GM23248 (cell line): ENCODE measurements around the gene EPPIN. TPM values are rescaled to one million over a fixed set of nuclear protein-coding genes. Genes with fewer than 3 reads are reported as not detected.

Experiments
- DNase-seq: peaks from one replicate; pipeline ENCODE4 v3.0.0-alpha.2; 2015
- H2AFZ ChIP-seq: fragments of 200-600 bp; sonication (generic); 2 replicates; pipeline ENCODE4 v1.6.1; 2016; ENCODE audit warnings: antibody characterized with exemption
- H3F3A ChIP-seq: fragments of 200-600 bp; sonication (generic); 2 replicates; pipeline ENCODE4 v1.6.1; 2016; ENCODE audit warnings: mild to moderate bottlenecking, antibody characterized with exemption, mixed run types; ENCODE audit not compliant: insufficient read depth
- H3K27ac ChIP-seq: fragments of 200-600 bp; sonication (generic); 2 replicates; pipeline ENCODE4 v1.5.1; 2016; ENCODE audit warnings: mild to moderate bottlenecking
- H3K27me3 ChIP-seq: fragments of 200-600 bp; sonication (generic); replicated peaks from 2 replicates; pipeline ENCODE4 v1.6.1; 2016; ENCODE audit warnings: mild to moderate bottlenecking; ENCODE audit not compliant: insufficient read depth
- H3K36me3 ChIP-seq: fragments of 200-600 bp; sonication (generic); 2 replicates; pipeline ENCODE4 v1.6.1; 2016; ENCODE audit warnings: low read depth, mild to moderate bottlenecking
- H3K4me1 ChIP-seq: fragments of 200-600 bp; sonication (generic); 2 replicates; pipeline ENCODE4 v1.6.1; 2016; ENCODE audit warnings: mild to moderate bottlenecking; ENCODE audit not compliant: insufficient read depth
- H3K4me2 ChIP-seq: fragments of 200-600 bp; sonication (generic); one replicate; pipeline ENCODE4 v1.6.1; 2016; ENCODE audit warnings: mild to moderate bottlenecking; ENCODE audit not compliant: unreplicated experiment
- H3K4me3 ChIP-seq: fragments of 200-600 bp; sonication (generic); 2 replicates; pipeline ENCODE4 v1.5.1; 2016; ENCODE audit warnings: mild to moderate bottlenecking
- H3K79me2 ChIP-seq: fragments of 200-600 bp; sonication (generic); 2 replicates; pipeline ENCODE4 v1.6.1; 2016; ENCODE audit warnings: mild to moderate bottlenecking; ENCODE audit not compliant: insufficient read depth
- H3K9ac ChIP-seq: fragments of 200-600 bp; sonication (generic); 2 replicates; pipeline ENCODE4 v1.6.1; 2016; ENCODE audit warnings: mild to moderate bottlenecking
- H3K9me2 ChIP-seq: fragments of 200-600 bp; sonication (generic); 2 replicates; pipeline ENCODE4 v1.6.1; 2016; ENCODE audit warnings: mixed run types, mild to moderate bottlenecking, moderate library complexity; ENCODE audit not compliant: insufficient read depth
- H3K9me3 ChIP-seq: fragments of 200-600 bp; sonication (generic); one replicate; pipeline ENCODE4 v1.6.1; 2017; ENCODE audit warnings: low read depth
- H4K20me1 ChIP-seq: fragments of 200-600 bp; sonication (generic); 2 replicates; pipeline ENCODE4 v1.6.0; 2016; ENCODE audit not compliant: insufficient read depth
- EZH2 ChIP-seq: fragments of 200-600 bp; sonication (generic); IDR thresholded peaks from 2 replicates; pipeline ENCODE4 v1.6.1; 2018; ENCODE audit warnings: antibody characterized with exemption, mild to moderate bottlenecking; ENCODE audit not compliant: insufficient read depth, poor library complexity, severe bottlenecking
- EZH2phosphoT487 ChIP-seq: fragments of 200-600 bp; sonication (generic); IDR thresholded peaks from 2 replicates; pipeline ENCODE4 v1.6.1; 2018; ENCODE audit warnings: antibody characterized with exemption, moderate library complexity, mild to moderate bottlenecking, low read depth; ENCODE audit not compliant: insufficient read depth
- WGBS, 2 experiments: methylation state at CpG; one replicate each; pipeline ENCODE4 v1.1.6; 2015 to 2017; ENCODE audit warnings: low lambda C conversion rate in 2 of 2, low coverage in 1 of 2; ENCODE audit errors: missing lambda C conversion rate in 2 of 2; 5-methylcytosine and 5-hydroxymethylcytosine counted together
- in situ Hi-C: fragments of 300-500 bp; cut with MboI; formaldehyde crosslinking; loops from 2 replicates; pipeline ENCODE4 v1.15.0; 2020
- polyA plus RNA-seq: library from polyadenylated mRNA; unstranded; fragments of >200 nt; fragmentation: Nextera tagmentation; extraction: Ambion mirVana; gene quantifications from 2 replicates; pipeline ENCODE4 v1.2.1, GENCODE V29; 2016
- total RNA-seq: library from RNA; depleted of rRNA; stranded (reverse); fragments of >200 nt; shearing (Covaris generic); gene quantifications from 2 replicates; pipeline ENCODE4 v1.2.3, GENCODE V29; 2014

The EPPIN gene
- total and polyA plus RNA-seq, 2 experiments from 2014 or later, result not detected

GRCh38 chr20:45510242-45510862 lies 36.8 kb downstream of the EPPIN start:
- TF ChIP-seq EZH2, result no peak
- no peak for TF ChIP-seq EZH2phosphoT487
- in situ Hi-C loops, result no loop called here
- no peak for DNase-seq

GRCh38 chr20:45509091-45509490 lies 38.1 kb downstream of the EPPIN start:
- 42 to 47% methylated on average over 4 of the region's 4 CpGs for WGBS, 2 experiments

More at GRCh38 chr20:45510242-45510862, 36.8 kb downstream of the EPPIN start:
- Histone ChIP-seq H3F3A (no peaks in the 10 kb centered on the region), H3K9me3 (no peaks in the 10 kb centered on the region), H3K79me2 (no peaks in the 10 kb centered on the region), H3K9ac (no peak overlapping the region), H2AFZ (no peak overlapping the region), H3K4me1 (no peaks in the 10 kb centered on the region), H3K9me2 (no peaks in the 10 kb centered on the region), H3K4me2 (no peak overlapping the region), H3K4me3 (no peak overlapping the region), H4K20me1 (no peaks in the 10 kb centered on the region), H3K36me3 (no peaks in the 10 kb centered on the region), H3K27me3 (0 out of 2 replicates have a peak, but pooled peaks cover 5% of the 10 kb centered on the region), H3K27ac (no peak overlapping the region)
- WGBS, 2 experiments, result 35 to 43% methylated on average over 5 of the region's 5 CpGs

GRCh38 chr20:45508068-45508886 lies 38.9 kb downstream of the EPPIN start:
- Histone ChIP-seq H3K4me2 (no peak overlapping the region), H4K20me1 (no peaks in the 10 kb centered on the region), H3K4me1 (no peaks in the 10 kb centered on the region), H3K9me2 (no peaks in the 10 kb centered on the region), H3K27me3 (peaks cover 5% of the 10 kb centered on the region; the same call in 1 of the 2 replicates), H3K79me2 (no peaks in the 10 kb centered on the region), H3K27ac (no peak overlapping the region), H3K4me3 (no peak overlapping the region), H2AFZ (no peak overlapping the region), H3K9me3 (no peaks in the 10 kb centered on the region), H3K36me3 (no peaks in the 10 kb centered on the region), H3K9ac (no peak overlapping the region), H3F3A (no peaks in the 10 kb centered on the region)
- in situ Hi-C loops, result no loop called here
- no peak for DNase-seq
- WGBS, 2 experiments, result 39 to 47% methylated on average over 7 of the region's 7 CpGs
- TF ChIP-seq EZH2phosphoT487 (no peak), EZH2 (no peak)

More at GRCh38 chr20:45509091-45509490, 38.1 kb downstream of the EPPIN start:
- Histone ChIP-seq H3K79me2 (no peaks in the 10 kb centered on the region), H3K9me3 (no peaks in the 10 kb centered on the region), H3K36me3 (no peaks in the 10 kb centered on the region), H2AFZ (no peak overlapping the region), H4K20me1 (no peaks in the 10 kb centered on the region), H3K4me2 (no peak overlapping the region), H3K27ac (no peak overlapping the region), H3K9ac (no peak overlapping the region), H3K9me2 (no peaks in the 10 kb centered on the region), H3K4me3 (no peak overlapping the region), H3K4me1 (no peaks in the 10 kb centered on the region), H3F3A (no peaks in the 10 kb centered on the region), H3K27me3 (0 out of 2 replicates have a peak, but pooled peaks cover 5% of the 10 kb centered on the region)
- no peak for DNase-seq
- in situ Hi-C loops, result no loop called here
- TF ChIP-seq EZH2phosphoT487 (no peak), EZH2 (no peak)

GRCh38 chr20:45507011-45507820 lies 40.0 kb downstream of the EPPIN start:
- peaks cover 11% of the 10 kb centered on the region; the same call in 1 of the 2 replicates for H3K27me3 ChIP-seq
- TF ChIP-seq EZH2, result no peak
- no peak for TF ChIP-seq EZH2phosphoT487
- no peak overlapping the region for H3K4me3 ChIP-seq
- no peaks in the 10 kb centered on the region for H3K9me2 ChIP-seq
- no peak overlapping the region for H3K4me2 ChIP-seq
- no peak overlapping the region for H2AFZ ChIP-seq
- 58 to 60% methylated on average over 5 of the region's 5 CpGs for WGBS, 2 experiments
- no peaks in the 10 kb centered on the region for H4K20me1 ChIP-seq
- no peaks in the 10 kb centered on the region for H3K36me3 ChIP-seq
- H3K9ac ChIP-seq, result no peak overlapping the region
- H3K79me2 ChIP-seq, result no peaks in the 10 kb centered on the region
- no peaks in the 10 kb centered on the region for H3F3A ChIP-seq
- H3K27ac ChIP-seq, result no peak overlapping the region
- in situ Hi-C loops, result no loop called here
- no peaks in the 10 kb centered on the region for H3K4me1 ChIP-seq
- H3K9me3 ChIP-seq, result no peaks in the 10 kb centered on the region
- peak; percentile 29 for DNase-seq
